Skeletal muscle tissue (tissue), 4 donors: ENCODE results near the gene CCAR1. TPM values are rescaled to one million over a fixed set of nuclear protein-coding genes. Genes with fewer than 3 reads are reported as not detected.
"Not testable (repeated sequence)": the region's sequence is repeated elsewhere in the genome, so short reads cannot be mapped to it uniquely, and the experiment has no call there.

Experiments
- H3K27ac ChIP-seq: one replicate; pipeline ENCODE4 v1.7.0; 2013; ENCODE audit warnings: mild to moderate bottlenecking, low read depth, low read length, inconsistent platforms
- H3K27me3 ChIP-seq, 3 donors: one replicate each; pipeline ENCODE4 v1.7.0; 2013; ENCODE audit warnings: low read length in 3 of 3; ENCODE audit not compliant: control insufficient read depth in 3 of 3, insufficient read depth in 3 of 3
- H3K36me3 ChIP-seq, 3 donors: one replicate each; pipeline ENCODE4 v1.7.0; 2013; ENCODE audit warnings: low read length in 3 of 3; ENCODE audit not compliant: control insufficient read depth in 3 of 3, insufficient read depth in 3 of 3
- H3K4me1 ChIP-seq, 3 donors: one replicate each; pipeline ENCODE4 v1.7.0; 2013; ENCODE audit warnings: low read length in 3 of 3, mild to moderate bottlenecking in 3 of 3; ENCODE audit not compliant: control insufficient read depth in 3 of 3, insufficient read depth in 3 of 3
- H3K4me3 ChIP-seq, 3 donors: one replicate each; pipeline ENCODE4 v1.7.0; 2013; ENCODE audit warnings: low read length in 3 of 3
- H3K9ac ChIP-seq, 3 donors: one replicate each; pipeline ENCODE4 v1.7.0; 2013; ENCODE audit warnings: low read length in 3 of 3, mild to moderate bottlenecking in 3 of 3, moderate library complexity in 2 of 3, low read depth in 1 of 3
- H3K9me3 ChIP-seq, 3 donors: one replicate each; pipeline ENCODE4 v1.7.0; 2013; ENCODE audit warnings: low read length in 3 of 3; ENCODE audit not compliant: control insufficient read depth in 3 of 3
- total RNA-seq: library from RNA; depleted of rRNA; stranded (reverse); fragments of >200 nt; gene quantifications from one replicate; pipeline ENCODE4 v1.2.3, GENCODE V29; 2014
- donor health status: Osteomylitis.

CCAR1 gene
- total RNA-seq, 1 donor from 2014 or later, result 17.2 TPM

DNA sequence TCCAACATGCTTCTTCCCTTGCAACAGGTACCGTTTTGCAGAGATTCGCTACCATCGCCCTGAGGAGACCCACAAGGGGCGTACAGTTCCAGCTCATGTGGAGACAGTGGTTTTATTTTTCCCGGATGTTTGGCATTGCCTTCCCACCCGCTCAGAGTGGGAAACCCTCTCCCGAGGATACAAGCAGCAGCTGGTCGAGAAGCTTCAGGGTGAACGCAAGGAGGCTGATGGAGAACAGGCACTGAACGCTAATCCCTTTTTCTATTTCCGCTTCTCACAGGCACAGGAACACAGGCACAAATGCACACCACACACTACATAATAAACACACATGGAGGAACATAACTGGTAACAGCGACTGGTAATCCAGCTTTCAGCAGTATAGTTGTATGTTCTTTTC lies 35.2 kb downstream of the CCAR1 start:
- no peak overlapping the region for H3K27ac ChIP-seq
- H3K27me3 ChIP-seq, result no peaks in the 10 kb centered on the region
- peaks cover 51 to 90% (median 72%) of the 10 kb centered on the region in 3 donors for H3K36me3 ChIP-seq

GRCh38 chr10:68756766-68757165 lies 35.7 kb downstream of the CCAR1 start:
- no peaks in the 10 kb centered on the region for H3K27me3 ChIP-seq
- no peaks in the 10 kb centered on the region for H3K9me3 ChIP-seq
- peaks cover 49 to 90% (median 70%) of the 10 kb centered on the region in 3 donors for H3K36me3 ChIP-seq
- H3K4me1 ChIP-seq, result no peaks in the 10 kb centered on the region
- H3K4me3 ChIP-seq, result no peak overlapping the region
- no peak overlapping the region for H3K27ac ChIP-seq
- H3K9ac ChIP-seq, result no peak overlapping the region

More for the DNA sequence above, 35.2 kb downstream of the CCAR1 start:
- no peak overlapping the region for H3K9ac ChIP-seq
- H3K4me3 ChIP-seq, result no peak overlapping the region
- H3K4me1 ChIP-seq, result no peaks in the 10 kb centered on the region
- H3K9me3 ChIP-seq, result no peaks in the 10 kb centered on the region

GRCh38 chr10:68759223-68759863 lies 38.3 kb downstream of the CCAR1 start:
- Histone ChIP-seq H3K4me3 (no peak overlapping the region), H3K27me3 (no peaks in the 10 kb centered on the region), H3K9me3 (no peaks in the 10 kb centered on the region), H3K9ac (no peak overlapping the region), H3K27ac (no peak overlapping the region), H3K4me1 (no peaks in the 10 kb centered on the region), H3K36me3 (peaks cover 36 to 71% (median 58%) of the 10 kb centered on the region in 3 donors)

GRCh38 chr10:68759967-68760366 lies 38.9 kb downstream of the CCAR1 start:
- no peaks in the 10 kb centered on the region for H3K9me3 ChIP-seq
- no peak overlapping the region for H3K9ac ChIP-seq
- no peaks in the 10 kb centered on the region for H3K4me1 ChIP-seq
- H3K27ac ChIP-seq, result no peak overlapping the region
- peaks cover 36 to 67% (median 55%) of the 10 kb centered on the region in 3 donors for H3K36me3 ChIP-seq
- no peak overlapping the region for H3K4me3 ChIP-seq
- no peaks in the 10 kb centered on the region for H3K27me3 ChIP-seq

DNA sequence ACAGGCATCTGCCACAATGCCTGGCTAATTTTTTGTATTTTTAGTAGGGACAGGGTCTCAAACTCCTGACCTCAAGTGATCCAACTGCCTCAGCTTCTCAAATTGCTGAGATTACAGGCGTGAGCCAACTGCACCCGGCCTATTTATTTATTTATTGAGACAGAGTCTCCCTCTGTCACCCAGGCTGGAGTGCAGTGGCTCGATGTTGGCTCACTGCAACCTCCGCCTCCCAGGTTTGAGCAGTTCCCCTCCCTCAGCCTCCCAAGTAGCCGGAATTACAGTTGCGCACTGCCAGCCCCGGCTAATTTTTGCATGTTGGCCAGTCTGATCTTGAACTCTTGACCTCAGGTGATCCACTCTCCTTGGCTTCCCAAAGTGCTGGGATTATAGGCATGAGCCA lies 46.4 kb downstream of the CCAR1 start:
- not testable (repeated sequence) for H3K4me3 ChIP-seq, H3K27me3 ChIP-seq, H3K4me1 ChIP-seq, H3K27ac ChIP-seq, H3K9me3 ChIP-seq, H3K9ac ChIP-seq
- peaks cover 35 to 62% (median 56%) of the 10 kb centered on the region in 3 donors for H3K36me3 ChIP-seq

DNA sequence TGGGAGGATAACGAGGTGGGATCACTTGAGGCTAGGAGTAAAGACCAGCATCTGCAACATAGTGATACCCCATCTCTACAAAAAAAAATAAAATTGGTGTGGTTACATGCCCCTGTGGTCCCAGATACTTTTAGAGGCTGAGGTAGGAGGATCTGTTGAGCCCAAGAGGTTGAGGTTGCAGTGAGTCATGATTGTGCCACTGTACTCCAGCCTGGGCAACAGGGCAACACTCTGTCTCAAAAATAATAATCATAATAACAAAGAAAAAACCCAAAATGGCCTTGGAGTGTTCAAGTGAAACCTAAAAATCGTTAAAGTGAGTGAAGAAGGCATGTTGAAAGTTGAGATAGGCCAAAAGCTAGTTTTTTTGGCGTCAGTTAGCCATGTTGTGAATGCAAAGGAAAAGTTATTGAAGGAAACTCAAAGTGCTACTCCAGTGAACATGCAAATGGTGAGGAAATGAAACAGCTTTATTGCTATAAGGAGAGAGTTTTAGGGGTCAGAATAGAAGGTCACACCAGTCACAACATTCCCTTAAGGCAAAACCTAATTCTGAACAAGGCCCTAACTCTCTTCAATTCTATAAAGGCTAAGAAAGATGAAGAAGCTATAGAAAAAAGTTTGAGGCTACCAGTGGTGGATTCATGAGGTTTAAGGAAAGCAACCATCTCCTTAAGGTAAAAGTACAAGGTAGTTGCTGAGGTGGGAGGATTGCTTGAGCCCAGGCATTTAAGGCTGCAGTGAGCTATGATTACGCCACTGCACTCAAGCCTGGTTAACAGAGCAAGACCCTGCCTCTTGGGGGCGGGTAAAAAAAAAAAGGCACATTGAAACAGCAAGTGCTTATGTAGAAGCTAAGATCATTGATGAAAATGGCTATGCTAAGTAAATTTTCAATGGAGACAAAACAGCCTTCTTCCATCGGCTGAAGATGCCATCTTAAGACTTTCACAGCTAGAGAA lies 60.9 kb downstream of the CCAR1 start:
- H3K4me3 ChIP-seq, result no peak overlapping the region
- H3K4me1 ChIP-seq, result no peaks in the 10 kb centered on the region
- peaks cover 29 to 43% (median 29%) of the 10 kb centered on the region in 3 donors for H3K36me3 ChIP-seq
- no peaks in the 10 kb centered on the region for H3K27me3 ChIP-seq
- H3K27ac ChIP-seq, result no peak overlapping the region
- no peaks in the 10 kb centered on the region for H3K9me3 ChIP-seq
- no peak overlapping the region for H3K9ac ChIP-seq

DNA sequence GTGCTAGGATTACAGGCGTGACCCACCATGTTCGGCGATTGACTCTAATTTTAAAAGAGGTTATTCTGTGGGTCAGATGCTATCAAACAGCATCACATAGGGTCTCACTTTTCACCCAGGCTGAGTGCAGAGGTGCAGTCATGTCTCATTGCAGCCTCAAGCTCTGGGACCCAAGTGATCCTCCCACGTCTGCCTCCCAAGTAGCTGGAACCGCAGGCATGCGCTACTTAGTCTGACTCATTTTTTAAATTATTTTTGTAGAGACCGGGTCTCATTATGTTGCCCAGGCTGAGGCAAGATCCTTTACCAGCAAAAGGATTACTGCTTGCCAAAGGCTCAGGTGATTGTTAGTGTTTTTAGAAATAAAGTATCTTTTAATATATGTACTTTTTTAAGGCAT lies 63.4 kb downstream of the CCAR1 start:
- H3K27ac ChIP-seq, result no peak overlapping the region
- no peaks in the 10 kb centered on the region for H3K4me1 ChIP-seq
- no peaks in the 10 kb centered on the region for H3K27me3 ChIP-seq
- H3K9me3 ChIP-seq, result no peaks in the 10 kb centered on the region
- no peak overlapping the region for H3K4me3 ChIP-seq
- peaks cover 35 to 48% (median 36%) of the 10 kb centered on the region in 3 donors for H3K36me3 ChIP-seq
- no peak overlapping the region for H3K9ac ChIP-seq

GRCh38 chr10:68787813-68788212 lies 66.8 kb downstream of the CCAR1 start:
- Histone ChIP-seq H3K36me3 (peaks cover 35 to 50% (median 44%) of the 10 kb centered on the region in 3 donors), H3K4me1 (no peaks in the 10 kb centered on the region), H3K27ac (no peak overlapping the region), H3K9ac (no peak overlapping the region), H3K4me3 (no peak overlapping the region), H3K9me3 (no peaks in the 10 kb centered on the region), H3K27me3 (no peaks in the 10 kb centered on the region)

DNA sequence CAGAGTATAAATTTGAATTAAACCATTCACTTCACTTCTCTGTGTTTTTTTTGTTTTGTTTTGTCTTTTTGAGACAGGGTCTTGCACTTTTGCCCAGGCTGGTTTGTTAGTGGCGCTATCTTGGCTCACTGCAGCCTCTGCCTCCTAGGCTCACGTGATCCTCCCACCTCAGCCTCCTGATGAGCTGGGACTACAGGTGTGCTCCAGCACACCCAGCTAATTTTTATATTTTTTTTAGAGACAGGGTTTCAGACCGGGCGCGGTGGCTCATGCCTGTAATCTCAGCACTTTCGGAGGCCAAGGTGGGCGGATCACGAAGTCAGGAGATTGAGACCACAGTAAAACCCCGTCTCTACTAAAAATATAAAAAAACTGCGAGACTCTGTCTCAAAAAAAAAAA lies 69.4 kb downstream of the CCAR1 start:
- H3K9me3 ChIP-seq, result no peaks in the 10 kb centered on the region
- no peaks in the 10 kb centered on the region for H3K27me3 ChIP-seq
- H3K27ac ChIP-seq, result no peak overlapping the region
- H3K36me3 ChIP-seq, result peaks cover 39 to 48% (median 46%) of the 10 kb centered on the region in 3 donors
- no peak overlapping the region for H3K4me3 ChIP-seq
- H3K4me1 ChIP-seq, result peaks cover 0 to 2% (median 0%) of the 10 kb centered on the region in 3 donors
- no peak overlapping the region for H3K9ac ChIP-seq

DNA sequence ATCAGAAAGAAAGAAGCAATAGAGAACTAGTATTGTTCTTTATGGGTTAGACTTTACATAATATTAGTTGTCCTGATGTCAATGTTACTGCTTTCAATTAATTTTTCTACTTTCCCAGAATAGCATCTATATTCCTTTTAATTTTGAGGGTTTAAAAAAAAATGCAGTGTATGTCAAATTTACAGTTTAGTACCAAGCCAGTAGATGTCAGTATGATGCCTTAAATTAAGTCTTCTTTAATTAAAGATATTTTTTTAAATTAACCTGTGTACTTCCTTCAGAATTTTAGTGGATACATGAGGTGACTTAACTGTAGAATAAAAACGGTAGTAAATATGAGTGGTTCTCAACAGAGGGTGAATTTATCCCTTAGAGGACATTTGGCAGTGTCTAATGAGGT lies 71.1 kb downstream of the CCAR1 start:
- H3K36me3 ChIP-seq, result peaks cover 28 to 46% (median 33%) of the 10 kb centered on the region in 3 donors
- H3K4me3 ChIP-seq, result no peak overlapping the region
- H3K9me3 ChIP-seq, result no peaks in the 10 kb centered on the region

More for the DNA sequence above, 71.1 kb downstream of the CCAR1 start:
- Histone ChIP-seq H3K4me1 (peaks cover 0 to 2% (median 0%) of the 10 kb centered on the region in 3 donors), H3K27ac (no peak overlapping the region), H3K9ac (no peak overlapping the region), H3K27me3 (no peaks in the 10 kb centered on the region)
